ENCODE results near the gene LVRN.

Gene LVRN

GRCh38 chr5:115952588-115952987, 9.7 kb upstream of the LVRN start:
- no peak overlapping the region for H3K27ac ChIP-seq
- DNase-seq (ENCODE audit: low read depth, low spot score): no peak

GRCh38 chr5:115954144-115954543, 8.1 kb upstream of the LVRN start:
- DNase-seq (ENCODE audit: low read depth, low spot score): no peak

GRCh38 chr5:115956957-115957356, 5.3 kb upstream of the LVRN start:
- no peak for DNase-seq (ENCODE audit: low read depth, low spot score)

More at GRCh38 chr5:115954144-115954543, 8.1 kb upstream of the LVRN start:
- H3K27ac ChIP-seq: no peak overlapping the region

GRCh38 chr5:115961381-115962238, 665 bp upstream of the LVRN start:
- no peak for DNase-seq (ENCODE audit: low read depth, low spot score)
- no peak overlapping the region for H3K27ac ChIP-seq

More at GRCh38 chr5:115956957-115957356, 5.3 kb upstream of the LVRN start:
- H3K27ac ChIP-seq: no peak overlapping the region

- no peak overlapping the region for H3K27ac ChIP-seq
- no peak for DNase-seq (ENCODE audit: low read depth, low spot score)
Observed at GRCh38 chr5:115962565-115963402, 509 bp downstream of the LVRN start.

- DNase-seq (ENCODE audit: low read depth, low spot score): no peak
Observed at GRCh38 chr5:115963566-115963965, 1.3 kb downstream of the LVRN start.

GRCh38 chr5:115968770-115969169, 6.5 kb downstream of the LVRN start:
- no peak for DNase-seq (ENCODE audit: low read depth, low spot score)
- no peak overlapping the region for H3K27ac ChIP-seq

More at GRCh38 chr5:115963566-115963965, 1.3 kb downstream of the LVRN start:
- H3K27ac ChIP-seq: no peak overlapping the region

GRCh38 chr5:115977096-115977495, 14.8 kb downstream of the LVRN start:
- no peak overlapping the region for H3K27ac ChIP-seq
- no peak for DNase-seq (ENCODE audit: low read depth, low spot score)

- H3K27ac ChIP-seq: no peak overlapping the region
- DNase-seq (ENCODE audit: low read depth, low spot score): no peak
Observed at GRCh38 chr5:115977988-115978387, 15.7 kb downstream of the LVRN start.

GRCh38 chr5:115978779-115979178, 16.5 kb downstream of the LVRN start:
- no peak overlapping the region for H3K27ac ChIP-seq
- DNase-seq (ENCODE audit: low read depth, low spot score): no peak

- H3K27ac ChIP-seq: no peak overlapping the region
- DNase-seq (ENCODE audit: low read depth, low spot score): no peak
Observed at GRCh38 chr5:115979201-115980041, 17.1 kb downstream of the LVRN start.

- H3K27ac ChIP-seq: no peak overlapping the region
- no peak for DNase-seq (ENCODE audit: low read depth, low spot score)
Observed at GRCh38 chr5:115983519-115983918, 21.2 kb downstream of the LVRN start.

GRCh38 chr5:115985802-115986757, 23.8 kb downstream of the LVRN start:
- no peak overlapping the region for H3K27ac ChIP-seq
- DNase-seq (ENCODE audit: low read depth, low spot score): no peak

GRCh38 chr5:115988002-115988401, 25.7 kb downstream of the LVRN start:
- no peak for DNase-seq (ENCODE audit: low read depth, low spot score)
- H3K27ac ChIP-seq: no peak overlapping the region

GRCh38 chr5:115992848-115993350, 30.6 kb downstream of the LVRN start:
- DNase-seq (ENCODE audit: low read depth, low spot score): no peak
- H3K27ac ChIP-seq: no peak overlapping the region

- no peak for DNase-seq (ENCODE audit: low read depth, low spot score)
- H3K27ac ChIP-seq: no peak overlapping the region
Observed at GRCh38 chr5:115995351-115995750, 33.1 kb downstream of the LVRN start.

- peak; percentile 12 for DNase-seq (ENCODE audit: low read depth, low spot score)
- no peak overlapping the region for H3K27ac ChIP-seq
Observed at GRCh38 chr5:116002116-116002906, 40.0 kb downstream of the LVRN start.

- DNase-seq (ENCODE audit: low read depth, low spot score): no peak
- no peak overlapping the region for H3K27ac ChIP-seq
Observed at GRCh38 chr5:116004248-116004647, 42.0 kb downstream of the LVRN start.
